ENCODE measurements around the gene EDN3.
A peak's percentile ranks its signal among the peaks of the same experiment; 100 is the strongest.

Gene EDN3

GRCh38 chr20:59284470-59284869, 15.9 kb upstream of the EDN3 start:
- no peak overlapping the region for H3K18ac ChIP-seq (ENCODE audit: low read length)
- no peak overlapping the region for H3K14ac ChIP-seq (ENCODE audit: low read length)
- no peak overlapping the region for H3K4ac ChIP-seq (ENCODE audit: low read depth, low read length)
- H3K9me3 ChIP-seq (ENCODE audit: insufficient read depth, low read depth, low read length), result peaks cover 5% of the 10 kb centered on the region
- no peak overlapping the region for H4K8ac ChIP-seq (ENCODE audit: low read depth, low read length)
- H3K79me2 ChIP-seq (ENCODE audit: control insufficient read depth, insufficient read depth, low read length, poor library complexity), result no peaks in the 10 kb centered on the region
- H2BK12ac ChIP-seq (ENCODE audit: low read length), result no peak overlapping the region
- H3K4me2 ChIP-seq (ENCODE audit: low read length), result no peak overlapping the region
- no peaks in the 10 kb centered on the region for H3K36me3 ChIP-seq (ENCODE audit: control insufficient read depth in 1 of 2, insufficient read depth in 2 of 2, low read length in 2 of 2)
- H2BK5ac ChIP-seq (ENCODE audit: low read depth, low read length, poor library complexity), result no peak overlapping the region
- no peak overlapping the region for H3K27ac ChIP-seq (ENCODE audit: low read depth, low read length)
- H3K27me3 ChIP-seq (ENCODE audit: insufficient read depth, low read length), result peaks cover 2% of the 10 kb centered on the region
- H2BK120ac ChIP-seq (ENCODE audit: insufficient read depth, low read length, poor library complexity), result no peak overlapping the region
- H3K23ac ChIP-seq (ENCODE audit: low read length), result no peak overlapping the region
- no peak overlapping the region for H4K91ac ChIP-seq (ENCODE audit: low read depth, low read length)
- H2AK5ac ChIP-seq (ENCODE audit: low read length), result no peak overlapping the region
- H3K4me3 ChIP-seq (ENCODE audit: low read depth, low read length), result no peak overlapping the region
- H3K79me1 ChIP-seq (ENCODE audit: low read length), result no peaks in the 10 kb centered on the region
- WGBS (ENCODE audit: extremely low coverage, insufficient coverage, insufficient read length), result no CpG with 5 or more reads among the region's 5 CpGs
- no peak overlapping the region for H3K9ac ChIP-seq (ENCODE audit: low read length)
- H2AFZ ChIP-seq (ENCODE audit: insufficient read depth, low read length, poor library complexity), result no peak overlapping the region
- DNase-seq, result no peak
- H3K4me1 ChIP-seq (ENCODE audit: control insufficient read depth in 1 of 2, insufficient read depth in 2 of 2, low read length in 2 of 2), result no peaks in the 10 kb centered on the region
- H4K12ac ChIP-seq (ENCODE audit: low read depth, low read length), result no peak overlapping the region

- Histone ChIP-seq H3K36me3 (ENCODE audit: control insufficient read depth in 1 of 2, insufficient read depth in 2 of 2, low read length in 2 of 2) (no peaks in the 10 kb centered on the region), H4K8ac (ENCODE audit: low read depth, low read length) (no peak overlapping the region), H3K27me3 (ENCODE audit: insufficient read depth, low read length) (peaks cover 2% of the 10 kb centered on the region), H3K4me2 (ENCODE audit: low read length) (no peak overlapping the region), H3K4me1 (ENCODE audit: control insufficient read depth in 1 of 2, insufficient read depth in 2 of 2, low read length in 2 of 2) (no peaks in the 10 kb centered on the region), H3K79me1 (ENCODE audit: low read length) (no peaks in the 10 kb centered on the region), H3K23ac (ENCODE audit: low read length) (no peak overlapping the region), H4K91ac (ENCODE audit: low read depth, low read length) (no peak overlapping the region), H2BK12ac (ENCODE audit: low read length) (no peak overlapping the region), H3K79me2 (ENCODE audit: control insufficient read depth, insufficient read depth, low read length, poor library complexity) (no peaks in the 10 kb centered on the region), H2AFZ (ENCODE audit: insufficient read depth, low read length, poor library complexity) (no peak overlapping the region), H3K9ac (ENCODE audit: low read length) (no peak overlapping the region), H3K4ac (ENCODE audit: low read depth, low read length) (no peak overlapping the region), H4K12ac (ENCODE audit: low read depth, low read length) (no peak overlapping the region), H3K27ac (ENCODE audit: low read depth, low read length) (no peak overlapping the region), H2BK5ac (ENCODE audit: low read depth, low read length, poor library complexity) (no peak overlapping the region), H2BK120ac (ENCODE audit: insufficient read depth, low read length, poor library complexity) (no peak overlapping the region), H2AK5ac (ENCODE audit: low read length) (no peak overlapping the region), H3K4me3 (ENCODE audit: low read depth, low read length) (no peak overlapping the region), H3K14ac (ENCODE audit: low read length) (no peak overlapping the region), H3K18ac (ENCODE audit: low read length) (no peak overlapping the region), H3K9me3 (ENCODE audit: insufficient read depth, low read depth, low read length) (peaks cover 6% of the 10 kb centered on the region)
- WGBS (ENCODE audit: extremely low coverage, insufficient coverage, insufficient read length), result no CpG with 5 or more reads among the region's 5 CpGs
- no peak for DNase-seq
These were observed 10.4 kb upstream of the EDN3 start for GRCh38 chr20:59289994-59290393.

- H3K9me3 ChIP-seq (ENCODE audit: insufficient read depth, low read depth, low read length), result peaks cover 3% of the 10 kb centered on the region
- no peak overlapping the region for H4K8ac ChIP-seq (ENCODE audit: low read depth, low read length)
- H2AK5ac ChIP-seq (ENCODE audit: low read length), result no peak overlapping the region
- no peak overlapping the region for H3K4me3 ChIP-seq (ENCODE audit: low read depth, low read length)
- no peak overlapping the region for H2AFZ ChIP-seq (ENCODE audit: insufficient read depth, low read length, poor library complexity)
- no peak overlapping the region for H2BK120ac ChIP-seq (ENCODE audit: insufficient read depth, low read length, poor library complexity)
- H3K4me1 ChIP-seq (ENCODE audit: control insufficient read depth in 1 of 2, insufficient read depth in 2 of 2, low read length in 2 of 2), result no peaks in the 10 kb centered on the region
- no peak overlapping the region for H4K91ac ChIP-seq (ENCODE audit: low read depth, low read length)
- no peaks in the 10 kb centered on the region for H3K79me1 ChIP-seq (ENCODE audit: low read length)
- H3K27ac ChIP-seq (ENCODE audit: low read depth, low read length), result no peak overlapping the region
- H2BK12ac ChIP-seq (ENCODE audit: low read length), result no peak overlapping the region
- no peaks in the 10 kb centered on the region for H3K79me2 ChIP-seq (ENCODE audit: control insufficient read depth, insufficient read depth, low read length, poor library complexity)
- H3K9ac ChIP-seq (ENCODE audit: low read length), result no peak overlapping the region
- no peak overlapping the region for H4K12ac ChIP-seq (ENCODE audit: low read depth, low read length)
- no peak overlapping the region for H3K4me2 ChIP-seq (ENCODE audit: low read length)
- no peak overlapping the region for H3K18ac ChIP-seq (ENCODE audit: low read length)
- no peak overlapping the region for H3K23ac ChIP-seq (ENCODE audit: low read length)
- no peak overlapping the region for H2BK5ac ChIP-seq (ENCODE audit: low read depth, low read length, poor library complexity)
- H3K27me3 ChIP-seq (ENCODE audit: insufficient read depth, low read length), result peaks cover 2% of the 10 kb centered on the region
- DNase-seq, result peak; percentile 83 to 86
- no peaks in the 10 kb centered on the region for H3K36me3 ChIP-seq (ENCODE audit: control insufficient read depth in 1 of 2, insufficient read depth in 2 of 2, low read length in 2 of 2)
- no peak overlapping the region for H3K14ac ChIP-seq (ENCODE audit: low read length)
- no CpG with 5 or more reads among the region's 19 CpGs for WGBS (ENCODE audit: extremely low coverage, insufficient coverage, insufficient read length)
- H3K4ac ChIP-seq (ENCODE audit: low read depth, low read length), result no peak overlapping the region
These were observed 8.5 kb upstream of the EDN3 start for GRCh38 chr20:59291740-59292383.

GRCh38 chr20:59295531-59295930, 4.9 kb upstream of the EDN3 start:
- H3K79me1 ChIP-seq (ENCODE audit: low read length), result no peaks in the 10 kb centered on the region
- H3K4ac ChIP-seq (ENCODE audit: low read depth, low read length), result no peak overlapping the region
- no peak overlapping the region for H2AK5ac ChIP-seq (ENCODE audit: low read length)
- H3K79me2 ChIP-seq (ENCODE audit: control insufficient read depth, insufficient read depth, low read length, poor library complexity), result no peaks in the 10 kb centered on the region
- H2BK5ac ChIP-seq (ENCODE audit: low read depth, low read length, poor library complexity), result no peak overlapping the region
- H3K4me3 ChIP-seq (ENCODE audit: low read depth, low read length), result no peak overlapping the region
- peak in 1 of 2 donors; percentile 14 for DNase-seq
- no CpG with 5 or more reads among the region's 5 CpGs for WGBS (ENCODE audit: extremely low coverage, insufficient coverage, insufficient read length)
- no peak overlapping the region for H3K9ac ChIP-seq (ENCODE audit: low read length)
- H3K27me3 ChIP-seq (ENCODE audit: insufficient read depth, low read length), result peaks cover 15% of the 10 kb centered on the region
- H4K91ac ChIP-seq (ENCODE audit: low read depth, low read length), result no peak overlapping the region
- H4K8ac ChIP-seq (ENCODE audit: low read depth, low read length), result no peak overlapping the region
- no peaks in the 10 kb centered on the region for H3K4me1 ChIP-seq (ENCODE audit: control insufficient read depth in 1 of 2, insufficient read depth in 2 of 2, low read length in 2 of 2)
- H3K4me2 ChIP-seq (ENCODE audit: low read length), result no peak overlapping the region
- H3K36me3 ChIP-seq (ENCODE audit: control insufficient read depth in 1 of 2, insufficient read depth in 2 of 2, low read length in 2 of 2), result no peaks in the 10 kb centered on the region
- H3K27ac ChIP-seq (ENCODE audit: low read depth, low read length), result no peak overlapping the region
- no peak overlapping the region for H4K12ac ChIP-seq (ENCODE audit: low read depth, low read length)
- H2BK12ac ChIP-seq (ENCODE audit: low read length), result no peak overlapping the region
- H3K18ac ChIP-seq (ENCODE audit: low read length), result no peak overlapping the region
- no peak overlapping the region for H3K23ac ChIP-seq (ENCODE audit: low read length)
- H3K14ac ChIP-seq (ENCODE audit: low read length), result no peak overlapping the region
- no peak overlapping the region for H2BK120ac ChIP-seq (ENCODE audit: insufficient read depth, low read length, poor library complexity)
- no peaks in the 10 kb centered on the region for H3K9me3 ChIP-seq (ENCODE audit: insufficient read depth, low read depth, low read length)
- no peak overlapping the region for H2AFZ ChIP-seq (ENCODE audit: insufficient read depth, low read length, poor library complexity)
